ENCODE measurements around the gene TNS1.

GRCh38 chr2:218028189-218028495 is 25.3 kb upstream of the TNS1 start:
- TF ChIP-seq CTCF (IDR thresholded peaks at IDR 0.05) (no peak), POLR2A (IDR thresholded peaks at IDR 0.05) (no peak)

All from Peyer's patch (tissue), 4 donors.